GM12872 (cell line): ENCODE measurements around the gene EPM2AIP1.

ENCODE experiments used
- TF ChIP-seq, protein P1 (sequence below): IDR thresholded peaks from 3 replicates; pipeline ENCODE4 v1.5.1; 2011; ENCODE audit warnings: low read depth, mild to moderate bottlenecking, low read length, moderate library complexity; ENCODE audit not compliant: insufficient read depth

EPM2AIP1 gene

DNA sequence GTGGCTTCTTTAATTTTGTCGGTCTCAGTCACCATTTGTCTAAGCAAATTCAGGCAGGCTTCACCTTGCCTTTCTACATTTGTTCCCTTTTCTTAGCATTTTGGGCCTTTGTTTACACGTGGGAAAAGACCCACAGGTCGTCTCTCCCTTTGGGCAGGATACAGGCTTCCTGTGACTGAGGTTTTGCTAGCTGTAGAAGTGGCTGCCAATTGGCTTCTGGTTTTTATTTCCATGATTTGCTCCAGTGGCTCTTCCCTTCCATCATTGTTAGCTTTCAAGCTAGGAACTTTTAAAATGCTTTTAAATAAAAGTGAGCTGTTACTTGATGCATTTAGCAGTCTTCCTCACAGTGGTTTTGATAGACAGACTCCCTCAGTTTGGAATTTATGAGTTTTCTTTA, 37.7 kb upstream of the EPM2AIP1 start:
- TF ChIP-seq, protein P1, sequence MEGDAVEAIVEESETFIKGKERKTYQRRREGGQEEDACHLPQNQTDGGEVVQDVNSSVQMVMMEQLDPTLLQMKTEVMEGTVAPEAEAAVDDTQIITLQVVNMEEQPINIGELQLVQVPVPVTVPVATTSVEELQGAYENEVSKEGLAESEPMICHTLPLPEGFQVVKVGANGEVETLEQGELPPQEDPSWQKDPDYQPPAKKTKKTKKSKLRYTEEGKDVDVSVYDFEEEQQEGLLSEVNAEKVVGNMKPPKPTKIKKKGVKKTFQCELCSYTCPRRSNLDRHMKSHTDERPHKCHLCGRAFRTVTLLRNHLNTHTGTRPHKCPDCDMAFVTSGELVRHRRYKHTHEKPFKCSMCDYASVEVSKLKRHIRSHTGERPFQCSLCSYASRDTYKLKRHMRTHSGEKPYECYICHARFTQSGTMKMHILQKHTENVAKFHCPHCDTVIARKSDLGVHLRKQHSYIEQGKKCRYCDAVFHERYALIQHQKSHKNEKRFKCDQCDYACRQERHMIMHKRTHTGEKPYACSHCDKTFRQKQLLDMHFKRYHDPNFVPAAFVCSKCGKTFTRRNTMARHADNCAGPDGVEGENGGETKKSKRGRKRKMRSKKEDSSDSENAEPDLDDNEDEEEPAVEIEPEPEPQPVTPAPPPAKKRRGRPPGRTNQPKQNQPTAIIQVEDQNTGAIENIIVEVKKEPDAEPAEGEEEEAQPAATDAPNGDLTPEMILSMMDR = no peak

- TF ChIP-seq, protein P1 = no peak
These were observed 36.7 kb upstream of the EPM2AIP1 start for GRCh38 chr3:37029516-37030163.

- TF ChIP-seq, protein P1 = no peak
These were observed 36.2 kb upstream of the EPM2AIP1 start for GRCh38 chr3:37029111-37029510.

- TF ChIP-seq, protein P1 = no peak
These were observed 35.4 kb upstream of the EPM2AIP1 start for GRCh38 chr3:37028329-37028728.

GRCh38 chr3:37026851-37027250, 33.9 kb upstream of the EPM2AIP1 start:
- TF ChIP-seq, protein P1 = no peak

DNA sequence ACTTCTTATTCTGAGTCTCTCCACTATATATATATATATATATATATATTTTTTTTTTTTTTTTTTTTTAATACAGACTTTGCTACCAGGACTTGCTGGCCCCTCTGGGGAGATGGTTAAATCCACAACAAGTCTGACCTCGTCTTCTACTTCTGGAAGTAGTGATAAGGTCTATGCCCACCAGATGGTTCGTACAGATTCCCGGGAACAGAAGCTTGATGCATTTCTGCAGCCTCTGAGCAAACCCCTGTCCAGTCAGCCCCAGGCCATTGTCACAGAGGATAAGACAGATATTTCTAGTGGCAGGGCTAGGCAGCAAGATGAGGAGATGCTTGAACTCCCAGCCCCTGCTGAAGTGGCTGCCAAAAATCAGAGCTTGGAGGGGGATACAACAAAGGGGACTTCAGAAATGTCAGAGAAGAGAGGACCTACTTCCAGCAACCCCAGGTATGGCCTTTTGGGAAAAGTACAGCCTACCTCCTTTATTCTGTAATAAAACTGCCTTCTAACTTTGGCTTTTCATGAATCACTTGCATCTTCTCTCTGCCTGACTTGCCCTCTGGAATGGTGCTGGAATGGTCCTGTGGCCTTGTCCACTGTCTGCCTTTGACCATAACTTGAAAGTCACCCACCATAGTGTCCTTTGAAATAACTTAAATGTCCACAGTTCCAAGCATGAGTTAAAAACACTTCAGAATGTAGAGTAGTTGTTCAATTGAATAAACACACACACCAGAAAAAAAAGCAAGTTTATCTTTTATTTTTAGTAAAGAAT, 32.8 kb upstream of the EPM2AIP1 start:
- TF ChIP-seq, protein P1 = no peak

DNA sequence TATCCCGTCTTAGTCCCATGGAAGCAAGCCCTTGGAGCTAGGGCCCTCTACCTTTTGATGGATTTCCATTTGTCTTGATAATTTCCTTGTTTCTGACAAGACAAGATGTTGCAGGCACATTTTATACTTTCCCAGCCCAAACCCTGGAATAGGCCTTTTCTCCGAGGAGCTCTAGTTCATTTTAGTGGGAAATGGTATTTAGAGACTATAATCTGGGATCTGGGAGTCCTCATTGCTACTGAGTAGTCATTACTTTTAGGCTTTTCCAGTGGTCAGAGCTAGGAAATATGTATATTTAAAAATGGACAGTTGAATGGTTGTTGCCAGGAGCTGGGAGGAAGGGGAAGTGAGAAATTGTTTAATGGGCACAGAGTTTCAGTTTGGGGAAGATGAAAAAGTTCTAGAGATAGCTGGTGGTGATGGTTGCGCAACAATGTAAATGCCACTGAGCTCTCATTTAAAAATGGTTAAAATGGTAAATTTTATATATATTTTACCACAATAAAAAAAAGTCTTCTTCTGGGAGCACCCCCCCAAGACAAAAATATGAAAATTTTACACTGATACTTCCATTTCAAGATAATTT, 32.0 kb upstream of the EPM2AIP1 start:
- TF ChIP-seq, protein P1 = no peak
